ENCODE measurements around the gene FCAMR.

Gene FCAMR

GRCh38 chr1:207014728-207015127, 44.5 kb upstream of the FCAMR start:
- no peak overlapping the region for H3K4me3 ChIP-seq (ENCODE audit: low read depth, low read length)
- no peak for DNase-seq (ENCODE audit: low read depth)
- TF ChIP-seq, protein P1, sequence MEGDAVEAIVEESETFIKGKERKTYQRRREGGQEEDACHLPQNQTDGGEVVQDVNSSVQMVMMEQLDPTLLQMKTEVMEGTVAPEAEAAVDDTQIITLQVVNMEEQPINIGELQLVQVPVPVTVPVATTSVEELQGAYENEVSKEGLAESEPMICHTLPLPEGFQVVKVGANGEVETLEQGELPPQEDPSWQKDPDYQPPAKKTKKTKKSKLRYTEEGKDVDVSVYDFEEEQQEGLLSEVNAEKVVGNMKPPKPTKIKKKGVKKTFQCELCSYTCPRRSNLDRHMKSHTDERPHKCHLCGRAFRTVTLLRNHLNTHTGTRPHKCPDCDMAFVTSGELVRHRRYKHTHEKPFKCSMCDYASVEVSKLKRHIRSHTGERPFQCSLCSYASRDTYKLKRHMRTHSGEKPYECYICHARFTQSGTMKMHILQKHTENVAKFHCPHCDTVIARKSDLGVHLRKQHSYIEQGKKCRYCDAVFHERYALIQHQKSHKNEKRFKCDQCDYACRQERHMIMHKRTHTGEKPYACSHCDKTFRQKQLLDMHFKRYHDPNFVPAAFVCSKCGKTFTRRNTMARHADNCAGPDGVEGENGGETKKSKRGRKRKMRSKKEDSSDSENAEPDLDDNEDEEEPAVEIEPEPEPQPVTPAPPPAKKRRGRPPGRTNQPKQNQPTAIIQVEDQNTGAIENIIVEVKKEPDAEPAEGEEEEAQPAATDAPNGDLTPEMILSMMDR (IDR thresholded peaks at IDR 0.05; ENCODE audit: low read depth, low read length, missing control alignments), result no peak

- TF ChIP-seq, protein P1 (IDR thresholded peaks at IDR 0.05; ENCODE audit: low read depth, low read length, missing control alignments), result no peak
- no peak overlapping the region for H3K4me3 ChIP-seq (ENCODE audit: low read depth, low read length)
- no peak for DNase-seq (ENCODE audit: low read depth)
Observed at GRCh38 chr1:207013321-207014085, 43.2 kb upstream of the FCAMR start.

- H3K4me3 ChIP-seq (ENCODE audit: low read depth, low read length), result no peak overlapping the region
- TF ChIP-seq, protein P1 (IDR thresholded peaks at IDR 0.05; ENCODE audit: low read depth, low read length, missing control alignments), result no peak
- DNase-seq (ENCODE audit: low read depth), result no peak
Observed at GRCh38 chr1:207010726-207011125, 40.5 kb upstream of the FCAMR start.

DNA sequence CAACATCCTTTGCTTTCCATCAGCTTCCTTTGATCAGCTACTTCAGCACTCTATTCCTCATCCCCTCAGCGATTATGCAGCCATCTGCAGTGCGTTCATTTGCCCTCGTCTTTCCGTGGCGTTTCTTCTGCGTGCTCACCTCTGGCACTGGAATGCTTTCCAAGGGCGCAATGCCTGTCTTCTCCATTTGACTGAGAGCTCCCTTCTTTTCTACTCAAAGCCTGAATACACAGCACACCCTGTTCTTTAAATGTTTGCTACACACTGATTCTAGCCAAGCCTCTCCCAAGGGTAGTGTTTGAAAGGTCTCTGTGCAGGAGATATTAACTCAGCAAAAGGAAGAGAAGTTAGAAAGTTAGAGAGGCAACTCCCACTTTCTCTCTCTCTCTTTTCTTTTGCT, 39.7 kb upstream of the FCAMR start:
- no peak overlapping the region for H3K4me3 ChIP-seq (ENCODE audit: low read depth, low read length)
- TF ChIP-seq, protein P1 (IDR thresholded peaks at IDR 0.05; ENCODE audit: low read depth, low read length, missing control alignments), result no peak
- no peak for DNase-seq (ENCODE audit: low read depth)

DNA sequence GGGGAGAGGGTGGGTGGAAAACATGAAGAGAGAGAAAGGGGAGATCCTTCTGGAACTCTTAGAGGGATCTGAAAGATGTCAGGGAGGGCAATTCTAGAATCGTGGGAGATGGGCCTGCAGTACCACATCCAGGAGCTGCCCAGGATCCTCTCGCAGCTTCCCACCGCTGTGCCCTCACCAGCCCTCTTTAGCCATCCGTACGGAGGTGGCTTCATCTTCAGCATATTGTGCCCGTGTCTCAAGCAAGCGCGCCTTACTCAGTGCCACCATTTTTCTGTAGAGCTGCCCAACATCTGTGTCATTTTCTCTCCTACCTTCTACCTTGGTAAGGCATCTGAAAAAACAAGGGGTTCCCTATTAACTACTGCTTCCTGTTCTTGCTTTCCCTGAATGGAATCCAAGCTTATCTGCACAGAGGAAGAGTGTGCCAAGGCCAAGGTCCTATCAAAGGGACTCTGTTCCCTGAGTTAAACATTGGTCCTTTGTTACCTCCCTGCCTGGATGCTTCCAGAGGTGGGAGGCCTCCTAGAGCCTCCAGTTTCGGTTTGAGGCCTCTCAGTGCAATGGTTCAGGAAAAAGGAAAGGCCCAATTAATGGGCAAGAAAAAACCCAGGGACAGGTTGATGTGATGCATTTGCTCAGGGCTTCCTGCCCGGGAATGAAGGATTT, 39.1 kb upstream of the FCAMR start:
- no peak for DNase-seq (ENCODE audit: low read depth)
- H3K4me3 ChIP-seq (ENCODE audit: low read depth, low read length), result no peak overlapping the region
- TF ChIP-seq, protein P1 (IDR thresholded peaks at IDR 0.05; ENCODE audit: low read depth, low read length, missing control alignments), result no peak

DNA sequence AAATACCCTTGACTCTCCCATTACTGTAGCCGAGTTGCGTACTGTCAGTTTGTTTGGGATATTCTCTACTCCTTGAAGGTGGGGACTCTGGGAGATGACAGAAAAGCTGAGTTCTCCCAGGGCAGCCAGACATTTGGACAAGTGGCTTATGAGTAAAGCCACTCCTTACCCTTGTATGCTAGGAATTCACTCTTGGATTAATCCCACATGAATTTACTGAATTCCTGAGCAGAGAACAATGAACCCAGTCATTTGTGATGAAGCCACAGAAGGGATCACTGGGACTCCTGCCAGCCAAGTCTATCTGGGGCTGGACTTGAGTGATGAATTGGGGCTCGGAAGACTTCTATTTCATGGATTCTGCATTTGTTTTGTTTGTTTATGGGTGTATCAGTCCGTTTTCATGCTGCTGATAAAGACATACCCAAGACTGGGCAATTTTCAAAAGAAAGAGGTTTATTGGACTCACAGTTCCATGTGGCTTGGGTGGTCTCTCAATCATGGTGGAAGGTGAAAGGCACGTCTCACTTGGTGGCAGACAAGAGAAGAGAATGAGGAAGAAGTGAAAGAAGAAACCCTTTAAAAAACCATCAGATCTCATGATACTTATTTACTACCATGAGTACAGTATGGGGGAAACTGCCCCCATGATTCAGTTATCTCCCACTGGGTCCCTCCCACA, 37.2 kb upstream of the FCAMR start:
- DNase-seq (ENCODE audit: low read depth), result no peak
- no peak overlapping the region for H3K4me3 ChIP-seq (ENCODE audit: low read depth, low read length)
- TF ChIP-seq, protein P1 (IDR thresholded peaks at IDR 0.05; ENCODE audit: low read depth, low read length, missing control alignments), result no peak
